Keratinocyte (primary cell): ENCODE data around the gene TPK1. TPM values are rescaled to one million over a fixed set of nuclear protein-coding genes. Genes with fewer than 3 reads are reported as not detected.

Experiments used
- DNase-seq: peaks from one replicate; pipeline ENCODE4 v3.0.0-alpha.2; 2011; ENCODE audit warnings: low read depth, missing footprints, low spot score
- FAIRE-seq: peaks from 2 replicates; lab custom pipeline; 2011; peaks lifted over from hg19 to GRCh38; lab: Jason Lieb, UNC
- H2AFZ ChIP-seq: 2 replicates; pipeline ENCODE4 v1.6.0; 2012; ENCODE audit warnings: low read length, control low read depth, inconsistent platforms; ENCODE audit not compliant: control insufficient read depth
- H3K27ac ChIP-seq: 2 replicates; pipeline ENCODE4 v1.5.1; 2011; ENCODE audit warnings: low read length; ENCODE audit not compliant: control insufficient read depth, insufficient read depth
- H3K27me3 ChIP-seq: 3 replicates; pipeline ENCODE4 v1.6.0; 2011; ENCODE audit warnings: low read length; ENCODE audit not compliant: control insufficient read depth, insufficient read depth; ENCODE audit errors: extremely low read depth
- H3K36me3 ChIP-seq, 2 experiments: 2 replicates in 1 of 2; 3 replicates in 1 of 2; pipeline ENCODE4 v1.5.1; 2011; ENCODE audit warnings: low read length in 2 of 2, mild to moderate bottlenecking in 1 of 2; ENCODE audit not compliant: control insufficient read depth in 2 of 2, insufficient read depth in 2 of 2; ENCODE audit errors: extremely low read depth in 1 of 2
- H3K4me1 ChIP-seq: 3 replicates; pipeline ENCODE4 v1.5.1; 2011; ENCODE audit warnings: low read length; ENCODE audit not compliant: control insufficient read depth, insufficient read depth; ENCODE audit errors: extremely low read depth
- H3K4me2 ChIP-seq: 3 replicates; pipeline ENCODE4 v1.6.0; 2011; ENCODE audit warnings: low read depth, low read length; ENCODE audit not compliant: control insufficient read depth, insufficient read depth; ENCODE audit errors: extremely low read depth
- H3K4me3 ChIP-seq, 3 experiments: fragments of 200-600 bp in 1 of 3; sonication (generic) in 1 of 3; 2 replicates in 2 of 3; 3 replicates in 1 of 3; pipeline ENCODE4 v1.5.1; 2011 to 2016; ENCODE audit warnings: low read length in 3 of 3, mild to moderate bottlenecking in 3 of 3, control low read depth in 2 of 3, inconsistent platforms in 1 of 3, low read depth in 1 of 3, mixed read lengths in 1 of 3, mixed run types in 1 of 3, moderate library complexity in 1 of 3; ENCODE audit not compliant: control insufficient read depth in 2 of 3, insufficient read depth in 2 of 3; ENCODE audit errors: extremely low read depth in 1 of 3
- H3K79me2 ChIP-seq: 2 replicates; pipeline ENCODE4 v1.6.0; 2012; ENCODE audit warnings: low read length; ENCODE audit not compliant: control insufficient read depth, insufficient read depth
- H3K9ac ChIP-seq: 3 replicates; pipeline ENCODE4 v1.6.0; 2011; ENCODE audit warnings: low read length; ENCODE audit not compliant: control insufficient read depth, insufficient read depth; ENCODE audit errors: extremely low read depth
- H3K9me1 ChIP-seq: 3 replicates; pipeline ENCODE4 v1.6.0; 2011; ENCODE audit warnings: low read length; ENCODE audit not compliant: control insufficient read depth, insufficient read depth; ENCODE audit errors: extremely low read depth
- H3K9me3 ChIP-seq: 2 replicates; pipeline ENCODE4 v1.5.1; 2012; ENCODE audit warnings: low read depth, low read length; ENCODE audit not compliant: control insufficient read depth
- H4K20me1 ChIP-seq: 3 replicates; pipeline ENCODE4 v1.6.0; 2011; ENCODE audit warnings: low read length; ENCODE audit not compliant: control insufficient read depth, insufficient read depth; ENCODE audit errors: extremely low read depth
- EZH2 ChIP-seq: IDR thresholded peaks from one replicate; pipeline ENCODE4 v1.6.1; 2012; ENCODE audit warnings: inconsistent platforms, mild to moderate bottlenecking, low read length, moderate library complexity
- dilution Hi-C: fragments of 300-500 bp; cut with MboI; formaldehyde crosslinking; loops from one replicate; pipeline ENCODE4 v1.7.0; 2020; ENCODE audit warnings: low sequenced_read_pairs; ENCODE audit not compliant: extremely low pct_ligation_motif_present
- polyA plus RNA-seq, 5 experiments: library from polyadenylated mRNA; depleted of rRNA in 3 of 5; stranded (reverse) in 3 of 5; stranded (forward) in 1 of 5; unstranded in 1 of 5; fragments of >200 nt; gene quantifications; 1 replicate in 1 of 5; 2 replicates in 3 of 5; 3 replicates in 1 of 5; pipeline versions ENCODE4 v1.2.1 to v1.2.3, GENCODE V29; 2011 to 2012; ENCODE audit warnings: missing spikeins in 2 of 5, low read depth in 1 of 5, low replicate concordance in 1 of 5
- TF ChIP-seq, protein P1 (sequence below), 3 experiments: IDR thresholded peaks in 1 of 3; conservative IDR thresholded peaks in 1 of 3; optimal IDR thresholded peaks in 1 of 3; 2 replicates in 2 of 3; 3 replicates in 1 of 3; pipeline versions ENCODE3 to v1.5.1; 2011; ENCODE audit warnings: low read length in 3 of 3, mild to moderate bottlenecking in 3 of 3, moderate library complexity in 2 of 3, control low read depth in 1 of 3, inconsistent platforms in 1 of 3; ENCODE audit not compliant: insufficient read depth in 2 of 3; ENCODE audit errors: extremely low read depth in 1 of 3

The TPK1 gene
- polyA plus RNA-seq, 1 donor (not counting 4 experiments of a cell fraction or from before 2014, with no cell fraction given): 1.9 TPM

DNA sequence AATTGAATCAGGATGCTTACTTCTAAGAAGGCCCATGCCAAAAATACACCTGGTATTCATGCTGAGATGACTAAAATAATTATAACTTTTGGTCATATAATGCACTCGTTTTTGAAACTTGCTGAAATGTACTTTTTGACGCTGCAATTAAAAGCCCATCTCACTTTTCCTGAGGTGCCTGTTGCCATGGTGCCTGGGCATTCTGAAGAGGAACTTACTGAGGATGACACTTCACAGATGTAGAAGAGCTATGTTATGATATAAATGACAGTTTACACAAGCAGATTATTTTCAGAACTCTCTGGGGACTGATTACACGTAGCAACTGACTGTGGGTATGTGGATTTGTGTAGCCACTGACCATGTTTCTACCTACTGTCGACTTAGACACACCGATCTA is 182.4 kb downstream of the TPK1 start:
- Histone ChIP-seq H3K9me3 (no peaks in the 10 kb centered on the region), H4K20me1 (no peaks in the 10 kb centered on the region), H3K27ac (no peak overlapping the region), H3K9me1 (no peaks in the 10 kb centered on the region), H3K4me1 (no peaks in the 10 kb centered on the region), H3K36me3 (no peaks in the 10 kb centered on the region), H3K4me3 (no peak overlapping the region), H3K4me2 (no peak overlapping the region), H3K79me2 (no peaks in the 10 kb centered on the region), H3K27me3 (no peaks in the 10 kb centered on the region), H2AFZ (no peak overlapping the region), H3K9ac (no peak overlapping the region)
- FAIRE-seq (no peak), DNase-seq (no peak)
- dilution Hi-C loops: no loop called here
- no peak for TF ChIP-seq EZH2
- TF ChIP-seq, protein P1, sequence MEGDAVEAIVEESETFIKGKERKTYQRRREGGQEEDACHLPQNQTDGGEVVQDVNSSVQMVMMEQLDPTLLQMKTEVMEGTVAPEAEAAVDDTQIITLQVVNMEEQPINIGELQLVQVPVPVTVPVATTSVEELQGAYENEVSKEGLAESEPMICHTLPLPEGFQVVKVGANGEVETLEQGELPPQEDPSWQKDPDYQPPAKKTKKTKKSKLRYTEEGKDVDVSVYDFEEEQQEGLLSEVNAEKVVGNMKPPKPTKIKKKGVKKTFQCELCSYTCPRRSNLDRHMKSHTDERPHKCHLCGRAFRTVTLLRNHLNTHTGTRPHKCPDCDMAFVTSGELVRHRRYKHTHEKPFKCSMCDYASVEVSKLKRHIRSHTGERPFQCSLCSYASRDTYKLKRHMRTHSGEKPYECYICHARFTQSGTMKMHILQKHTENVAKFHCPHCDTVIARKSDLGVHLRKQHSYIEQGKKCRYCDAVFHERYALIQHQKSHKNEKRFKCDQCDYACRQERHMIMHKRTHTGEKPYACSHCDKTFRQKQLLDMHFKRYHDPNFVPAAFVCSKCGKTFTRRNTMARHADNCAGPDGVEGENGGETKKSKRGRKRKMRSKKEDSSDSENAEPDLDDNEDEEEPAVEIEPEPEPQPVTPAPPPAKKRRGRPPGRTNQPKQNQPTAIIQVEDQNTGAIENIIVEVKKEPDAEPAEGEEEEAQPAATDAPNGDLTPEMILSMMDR (optimal IDR thresholded peaks at IDR 0.05 in 1 of 3, IDR thresholded peaks at IDR 0.05 in 1 of 3, conservative IDR thresholded peaks at IDR 0.05 in 1 of 3; ENCODE audit: extremely low read depth in 1 of 3, insufficient read depth in 2 of 3, low read length in 3 of 3): no peak

DNA sequence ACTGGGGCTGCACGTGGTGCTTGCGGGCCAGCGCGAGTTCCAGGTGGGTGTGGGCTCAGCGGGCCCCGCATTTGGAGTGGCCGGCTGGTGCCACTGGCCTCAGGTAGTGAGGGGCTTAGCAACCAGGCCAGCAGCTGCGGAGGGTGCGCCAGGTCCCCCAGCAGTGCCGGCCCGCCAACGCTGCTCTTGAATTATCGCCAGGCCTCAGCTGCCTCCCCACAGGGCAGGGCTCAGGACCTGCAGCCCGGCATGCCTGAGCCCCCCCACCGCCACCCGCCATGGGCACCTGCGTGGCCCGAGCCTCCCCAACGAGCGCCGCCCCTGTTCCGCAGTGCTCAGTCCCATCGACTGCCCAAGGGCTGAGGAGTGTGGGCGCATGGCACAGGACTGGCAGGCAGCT is 185.4 kb downstream of the TPK1 start:
- Histone ChIP-seq H3K9me1 (no peaks in the 10 kb centered on the region), H3K79me2 (no peaks in the 10 kb centered on the region), H3K27me3 (no peaks in the 10 kb centered on the region), H3K9ac (no peak overlapping the region), H3K4me1 (no peaks in the 10 kb centered on the region), H4K20me1 (no peaks in the 10 kb centered on the region), H3K36me3 (no peaks in the 10 kb centered on the region), H3K4me3 (no peak overlapping the region), H3K4me2 (no peak overlapping the region), H2AFZ (no peak overlapping the region), H3K9me3 (no peaks in the 10 kb centered on the region), H3K27ac (no peak overlapping the region)
- DNase-seq: no peak
- dilution Hi-C loops: no loop called here
- FAIRE-seq: no peak
- TF ChIP-seq EZH2: no peak
- TF ChIP-seq, protein P1 (optimal IDR thresholded peaks at IDR 0.05 in 1 of 3, IDR thresholded peaks at IDR 0.05 in 1 of 3, conservative IDR thresholded peaks at IDR 0.05 in 1 of 3; ENCODE audit: extremely low read depth in 1 of 3, insufficient read depth in 2 of 3, low read length in 3 of 3): no peak
